Peyer's patch (tissue), 4 donors: ENCODE data around the gene LZIC.

Source experiments
- CTCF ChIP-seq, 6 experiments: fragments of 450-650 bp in 4 of 6; fragments of 200-600 bp in 2 of 6; sonication (generic) in 1 of 6; IDR thresholded peaks; one replicate each; pipeline ENCODE4 v1.5.1; 2017 to 2019; ENCODE audit warnings: antibody characterized with exemption in 6 of 6, mild to moderate bottlenecking in 3 of 6, moderate library complexity in 1 of 6
- POLR2A ChIP-seq, 2 donors: fragments of 450-650 bp; IDR thresholded peaks; one replicate each; pipeline ENCODE4 v1.5.1; 2017; ENCODE audit warnings: antibody characterized with exemption in 2 of 2, mild to moderate bottlenecking in 2 of 2, moderate library complexity in 2 of 2

GRCh38 chr1:9957726-9958125, 14.5 kb upstream of the LZIC start:
- no peak for TF ChIP-seq CTCF (IDR thresholded peaks at IDR 0.05)
- no peak for TF ChIP-seq POLR2A (IDR thresholded peaks at IDR 0.05)
